IMR-90 (cell line): ENCODE results near the gene HERC4.

Source experiments
- CHD1 ChIP-seq: IDR thresholded peaks from 2 replicates; pipeline ENCODE4 v1.6.1; 2012; ENCODE audit warnings: low read depth, low read length, improper control_type of control experiment
- CTCF ChIP-seq: conservative IDR thresholded peaks from 2 replicates; pipeline ENCODE4 v1.5.1; 2012; ENCODE audit warnings: mild to moderate bottlenecking, low read depth, low read length, improper control_type of control experiment
- MAZ ChIP-seq: IDR thresholded peaks from 2 replicates; pipeline ENCODE4 v1.6.1; 2012; ENCODE audit warnings: low read depth, mild to moderate bottlenecking, low read length, improper control_type of control experiment, moderate library complexity, borderline replicate concordance
- POLR2A ChIP-seq: IDR thresholded peaks from 2 replicates; pipeline ENCODE4 v1.6.1; 2012; ENCODE audit warnings: mild to moderate bottlenecking, low read depth, low read length
- RAD21 ChIP-seq: IDR thresholded peaks from 2 replicates; pipeline ENCODE4 v1.6.1; 2012; ENCODE audit warnings: low read length, improper control_type of control experiment
- RFX5 ChIP-seq: IDR thresholded peaks from 2 replicates; pipeline ENCODE4 v1.8.0; 2012; ENCODE audit warnings: low read depth, mild to moderate bottlenecking, low read length, moderate library complexity

GRCh38 chr10:68074031-68074774, 880 bp downstream of the HERC4 start:
- no peak for TF ChIP-seq CTCF
- no peak for TF ChIP-seq RAD21
- no peak; the same call in 1 of the 2 replicates for TF ChIP-seq POLR2A
- no peak for TF ChIP-seq RFX5
- TF ChIP-seq MAZ, result no peak
- no peak; the same call in 1 of the 2 replicates for TF ChIP-seq CHD1
